ENCODE data around the gene ID2. TPM values are rescaled to one million over a fixed set of nuclear protein-coding genes. Genes with fewer than 3 reads are reported as not detected.

The ID2 gene
- 10 to 100 TPM; 20.3 to 32.7 TPM for total RNA-seq

GRCh38 chr2:8681786-8682692 is at the start of gene ID2:
Gene ID2, plus strand, starts transcription at chr2:8682056. Its CDS starts 110 bp downstream, at chr2:8682166.

Other genes with a start within 250 kb of the ID2 start
- 10 to 100 TPM; 64.6 to 68.8 TPM for gene KIDINS220, start 155.6 kb downstream of the ID2 start, total RNA-seq